Bronchial epithelial cell (primary cell): ENCODE results near the gene NF2. TPM values are rescaled to one million over a fixed set of nuclear protein-coding genes. Genes with fewer than 3 reads are reported as not detected.

Experiments used
- DNase-seq: peaks from one replicate; pipeline ENCODE4 v3.0.0-alpha.2; 2010; ENCODE audit warnings: low read depth
- FAIRE-seq: peaks from 2 replicates; lab custom pipeline; 2011; peaks lifted over from hg19 to GRCh38; lab: Jason Lieb, UNC
- H3K27me3 ChIP-seq: 2 replicates; pipeline ENCODE4 v1.5.1; 2011; ENCODE audit warnings: low read length; ENCODE audit not compliant: control insufficient read depth, insufficient read depth
- H3K36me3 ChIP-seq: 2 replicates; pipeline ENCODE4 v1.5.1; 2011; ENCODE audit warnings: low read length; ENCODE audit not compliant: control insufficient read depth, insufficient read depth
- H3K4me3 ChIP-seq: 2 replicates; pipeline ENCODE4 v1.5.1; 2011; ENCODE audit warnings: mild to moderate bottlenecking, low read depth, low read length, control low read depth
- total RNA-seq: library from RNA; depleted of rRNA; stranded (reverse); fragments of >200 nt; gene quantifications from 2 replicates; pipeline ENCODE4 v1.2.1, GENCODE V29; 2014
- TF ChIP-seq, protein P1 (sequence below): IDR thresholded peaks from 2 replicates; pipeline ENCODE4 v1.5.1; 2011; ENCODE audit warnings: mild to moderate bottlenecking, moderate library complexity, low read length, control low read depth, inconsistent platforms; ENCODE audit not compliant: insufficient read depth, severe bottlenecking

The NF2 gene
- total RNA-seq, 1 donor from 2014 or later = 28.4 TPM

DNA sequence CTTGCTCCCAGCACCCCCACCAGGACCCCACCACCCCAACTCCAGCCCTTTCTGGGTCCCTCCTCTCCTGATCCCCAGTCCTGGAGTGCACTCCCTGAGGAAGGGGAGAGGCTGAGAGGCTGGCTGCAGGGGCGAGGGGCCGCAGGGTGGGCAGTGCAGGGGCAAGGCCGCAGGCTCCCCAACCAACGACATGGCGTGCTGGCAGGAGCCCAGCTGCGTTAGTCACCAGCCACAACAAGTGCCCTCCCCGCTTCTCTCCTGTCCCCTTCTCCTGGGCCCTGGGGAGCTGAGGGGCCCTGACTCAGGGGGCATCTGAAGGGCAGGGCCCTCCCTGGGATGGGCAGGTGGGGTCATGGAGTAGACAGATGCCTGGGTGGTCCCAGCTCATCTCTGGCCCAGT lies 118.7 kb downstream of the NF2 start:
- Histone ChIP-seq H3K36me3 (no peaks in the 10 kb centered on the region), H3K27me3 (peaks cover 12% of the 10 kb centered on the region), H3K4me3 (no peak overlapping the region)
- DNase-seq (no peak), FAIRE-seq (no peak)
- TF ChIP-seq, protein P1, sequence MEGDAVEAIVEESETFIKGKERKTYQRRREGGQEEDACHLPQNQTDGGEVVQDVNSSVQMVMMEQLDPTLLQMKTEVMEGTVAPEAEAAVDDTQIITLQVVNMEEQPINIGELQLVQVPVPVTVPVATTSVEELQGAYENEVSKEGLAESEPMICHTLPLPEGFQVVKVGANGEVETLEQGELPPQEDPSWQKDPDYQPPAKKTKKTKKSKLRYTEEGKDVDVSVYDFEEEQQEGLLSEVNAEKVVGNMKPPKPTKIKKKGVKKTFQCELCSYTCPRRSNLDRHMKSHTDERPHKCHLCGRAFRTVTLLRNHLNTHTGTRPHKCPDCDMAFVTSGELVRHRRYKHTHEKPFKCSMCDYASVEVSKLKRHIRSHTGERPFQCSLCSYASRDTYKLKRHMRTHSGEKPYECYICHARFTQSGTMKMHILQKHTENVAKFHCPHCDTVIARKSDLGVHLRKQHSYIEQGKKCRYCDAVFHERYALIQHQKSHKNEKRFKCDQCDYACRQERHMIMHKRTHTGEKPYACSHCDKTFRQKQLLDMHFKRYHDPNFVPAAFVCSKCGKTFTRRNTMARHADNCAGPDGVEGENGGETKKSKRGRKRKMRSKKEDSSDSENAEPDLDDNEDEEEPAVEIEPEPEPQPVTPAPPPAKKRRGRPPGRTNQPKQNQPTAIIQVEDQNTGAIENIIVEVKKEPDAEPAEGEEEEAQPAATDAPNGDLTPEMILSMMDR = no peak

- DNase-seq = no peak
- H3K36me3 ChIP-seq = no peaks in the 10 kb centered on the region
- no peak for FAIRE-seq
- no peak overlapping the region for H3K4me3 ChIP-seq
- TF ChIP-seq, protein P1 = no peak
- peaks cover 12% of the 10 kb centered on the region for H3K27me3 ChIP-seq
Measured at GRCh38 chr22:29722587-29722986, 119.2 kb downstream of the NF2 start.

- peaks cover 12% of the 10 kb centered on the region for H3K27me3 ChIP-seq
- DNase-seq (no peak), FAIRE-seq (no peak)
- H3K4me3 ChIP-seq = no peak overlapping the region
- TF ChIP-seq, protein P1 = no peak
- H3K36me3 ChIP-seq = no peaks in the 10 kb centered on the region
Measured at GRCh38 chr22:29723766-29724165, 120.3 kb downstream of the NF2 start.

DNA sequence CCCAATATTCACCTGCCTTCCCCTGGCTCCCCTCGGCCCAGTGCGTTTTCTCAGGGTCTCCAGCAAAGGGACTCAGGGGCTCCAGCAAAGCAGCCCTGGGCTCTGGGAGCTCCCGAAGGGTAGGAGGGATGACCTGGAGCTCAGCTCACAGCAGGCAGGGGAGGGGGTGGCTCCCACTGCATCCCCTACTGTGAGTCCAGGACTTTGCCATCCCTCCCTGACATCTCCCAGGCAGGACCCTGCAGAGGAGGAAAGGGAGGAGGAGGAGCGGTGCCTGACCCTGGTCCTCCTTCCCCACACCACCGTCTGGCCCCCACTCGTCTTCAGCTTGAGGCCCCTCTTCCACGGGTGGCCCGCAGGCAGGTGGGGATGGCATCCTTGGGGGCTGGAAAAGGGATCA lies 121.4 kb downstream of the NF2 start:
- DNase-seq (no peak), FAIRE-seq (no peak)
- Histone ChIP-seq H3K4me3 (no peak overlapping the region), H3K36me3 (no peaks in the 10 kb centered on the region), H3K27me3 (peaks cover 5% of the 10 kb centered on the region)
- TF ChIP-seq, protein P1 = no peak

DNA sequence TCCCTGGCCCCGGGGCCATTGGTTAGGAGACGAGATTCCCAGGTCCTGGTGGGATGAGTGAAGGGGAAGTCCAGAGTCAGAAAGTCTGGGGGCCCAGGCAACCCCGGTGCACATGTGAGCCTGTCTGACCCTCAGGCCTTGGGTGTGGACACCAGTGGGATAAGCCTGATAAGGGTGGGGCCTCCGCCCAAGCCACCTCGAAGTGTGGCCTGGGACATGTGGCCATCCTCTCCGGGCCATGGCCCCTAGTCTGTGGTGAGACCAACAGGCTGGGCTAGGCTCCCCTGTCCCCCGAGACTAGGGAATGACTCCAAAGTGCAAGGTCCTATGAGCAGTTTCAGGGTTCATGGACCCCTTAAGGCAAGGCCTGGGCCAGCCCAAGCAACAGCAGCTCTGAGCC lies 122.7 kb downstream of the NF2 start:
- Histone ChIP-seq H3K27me3 (peaks cover 2% of the 10 kb centered on the region), H3K36me3 (no peaks in the 10 kb centered on the region), H3K4me3 (no peak overlapping the region)
- FAIRE-seq (no peak), DNase-seq (no peak)
- TF ChIP-seq, protein P1 = no peak

- Histone ChIP-seq H3K27me3 (peaks cover 2% of the 10 kb centered on the region), H3K36me3 (no peaks in the 10 kb centered on the region), H3K4me3 (no peak overlapping the region)
- no peak for FAIRE-seq
- DNase-seq = no peak
- TF ChIP-seq, protein P1 = no peak
Measured at GRCh38 chr22:29726512-29727130, 123.2 kb downstream of the NF2 start.
